Omental fat pad (tissue), 4 donors: ENCODE measurements around the gene C1QBP. TPM values are rescaled to one million over a fixed set of nuclear protein-coding genes. Genes with fewer than 3 reads are reported as not detected.
A peak's percentile ranks its signal among the peaks of the same experiment; 100 is the strongest.

Experiments used
- ATAC-seq: fragments of 150-250 bp; one replicate; pipeline ENCODE4 v1.9.1; 2016; ENCODE audit warnings: mild to moderate bottlenecking, moderate library complexity; ENCODE audit not compliant: low FRiP score
- DNase-seq: peaks from one replicate; pipeline ENCODE4 v3.0.0-alpha.2; 2019; ENCODE audit warnings: low spot score
- total RNA-seq, 4 donors: library from RNA; depleted of rRNA; stranded (reverse); fragments of >200 nt; gene quantifications; one replicate each; pipeline ENCODE4 v1.1.0, GENCODE V29; 2016
- TF ChIP-seq, protein P1 (sequence below), 3 donors: fragments of 450-650 bp; IDR thresholded peaks; one replicate each; pipeline ENCODE4 v1.5.1; 2016 to 2017; ENCODE audit warnings: antibody characterized with exemption in 3 of 3, mild to moderate bottlenecking in 3 of 3, moderate library complexity in 2 of 3

Gene C1QBP
- total RNA-seq, 4 donors from 2014 or later: 89.8 to 149 (median 102) TPM

DNA sequence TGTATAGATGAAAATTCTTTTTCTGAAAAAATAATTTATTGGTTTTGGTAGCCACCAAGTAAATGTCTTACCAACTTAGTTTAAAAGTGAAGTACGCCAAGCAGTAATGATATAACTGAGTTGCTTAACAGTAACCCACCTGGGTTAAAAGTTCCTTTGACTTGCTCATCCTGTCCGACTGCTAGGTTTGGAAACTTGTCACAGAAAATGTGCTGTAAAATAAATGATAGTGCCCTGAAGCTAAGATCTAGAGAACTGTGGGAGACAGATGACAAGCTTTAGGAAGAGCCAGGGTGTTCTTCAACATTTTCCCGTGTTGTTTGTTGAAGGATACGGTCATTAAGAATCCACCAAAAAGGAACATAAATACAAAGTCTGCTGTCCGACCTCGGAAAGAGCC, 42.0 kb upstream of the C1QBP start:
- ATAC-seq (no peak), DNase-seq (no peak)
- TF ChIP-seq, protein P1, sequence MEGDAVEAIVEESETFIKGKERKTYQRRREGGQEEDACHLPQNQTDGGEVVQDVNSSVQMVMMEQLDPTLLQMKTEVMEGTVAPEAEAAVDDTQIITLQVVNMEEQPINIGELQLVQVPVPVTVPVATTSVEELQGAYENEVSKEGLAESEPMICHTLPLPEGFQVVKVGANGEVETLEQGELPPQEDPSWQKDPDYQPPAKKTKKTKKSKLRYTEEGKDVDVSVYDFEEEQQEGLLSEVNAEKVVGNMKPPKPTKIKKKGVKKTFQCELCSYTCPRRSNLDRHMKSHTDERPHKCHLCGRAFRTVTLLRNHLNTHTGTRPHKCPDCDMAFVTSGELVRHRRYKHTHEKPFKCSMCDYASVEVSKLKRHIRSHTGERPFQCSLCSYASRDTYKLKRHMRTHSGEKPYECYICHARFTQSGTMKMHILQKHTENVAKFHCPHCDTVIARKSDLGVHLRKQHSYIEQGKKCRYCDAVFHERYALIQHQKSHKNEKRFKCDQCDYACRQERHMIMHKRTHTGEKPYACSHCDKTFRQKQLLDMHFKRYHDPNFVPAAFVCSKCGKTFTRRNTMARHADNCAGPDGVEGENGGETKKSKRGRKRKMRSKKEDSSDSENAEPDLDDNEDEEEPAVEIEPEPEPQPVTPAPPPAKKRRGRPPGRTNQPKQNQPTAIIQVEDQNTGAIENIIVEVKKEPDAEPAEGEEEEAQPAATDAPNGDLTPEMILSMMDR (IDR thresholded peaks at IDR 0.05): no peak

DNA sequence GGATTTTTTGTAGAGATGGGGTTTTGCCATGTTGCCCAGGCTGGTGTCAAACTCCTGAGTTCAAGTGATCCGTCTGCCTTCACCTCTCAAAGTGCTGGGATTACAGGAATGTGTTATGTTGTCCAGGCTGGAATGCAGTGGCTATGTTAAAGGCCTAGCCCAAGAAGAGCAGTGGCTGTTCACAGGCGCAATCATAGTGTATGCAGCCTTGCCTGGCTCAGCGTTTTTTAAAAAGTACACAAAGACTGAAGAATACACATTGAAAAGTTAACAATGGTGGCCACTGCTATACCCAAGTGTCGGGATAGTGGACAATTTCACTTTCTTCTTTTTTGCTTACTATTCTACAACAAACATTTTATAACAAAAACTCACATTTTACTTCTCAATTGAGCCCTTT, 40.0 kb upstream of the C1QBP start:
- no peak for DNase-seq
- TF ChIP-seq, protein P1 (IDR thresholded peaks at IDR 0.05): no peak
- ATAC-seq: no peak

DNA sequence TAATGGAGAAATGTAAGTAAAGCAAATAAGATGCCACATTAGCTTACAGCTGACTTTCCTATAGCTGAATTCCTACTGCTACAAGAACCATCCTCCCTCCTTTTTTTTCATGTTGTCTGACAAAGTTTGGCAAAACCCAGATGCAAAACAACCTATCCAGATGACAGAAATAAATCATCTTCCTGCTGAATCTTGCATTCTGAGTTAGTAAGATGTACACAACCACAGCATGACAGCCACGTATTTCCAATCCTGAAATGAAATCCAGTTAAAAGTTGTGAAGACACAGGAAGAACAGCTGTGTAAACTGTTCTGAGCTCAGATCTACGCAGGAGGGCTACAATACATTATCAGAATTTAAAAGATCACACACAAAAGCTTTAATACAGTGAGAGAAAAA, 35.0 kb upstream of the C1QBP start:
- ATAC-seq: no peak
- DNase-seq: no peak
- TF ChIP-seq, protein P1 (IDR thresholded peaks at IDR 0.05): no peak

DNA sequence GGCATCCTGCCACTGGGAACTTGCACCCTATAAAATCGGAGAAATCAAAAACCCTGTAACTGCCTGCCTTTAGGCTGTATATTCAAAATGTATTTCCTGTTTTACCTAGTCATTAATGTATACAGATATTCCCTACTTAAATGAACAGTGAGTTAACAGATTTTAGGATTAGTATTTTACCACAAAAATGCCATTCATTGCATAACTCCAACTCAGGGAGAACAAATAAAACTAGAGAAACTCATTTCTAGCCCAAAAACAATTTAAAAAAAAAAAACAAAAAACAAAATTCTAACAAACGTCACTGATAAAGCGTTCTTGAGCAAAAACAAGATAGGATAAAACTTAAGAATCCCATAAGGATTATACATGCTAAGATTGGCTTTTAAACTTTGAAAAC, 33.6 kb upstream of the C1QBP start:
- ATAC-seq (no peak), DNase-seq (no peak)

DNA sequence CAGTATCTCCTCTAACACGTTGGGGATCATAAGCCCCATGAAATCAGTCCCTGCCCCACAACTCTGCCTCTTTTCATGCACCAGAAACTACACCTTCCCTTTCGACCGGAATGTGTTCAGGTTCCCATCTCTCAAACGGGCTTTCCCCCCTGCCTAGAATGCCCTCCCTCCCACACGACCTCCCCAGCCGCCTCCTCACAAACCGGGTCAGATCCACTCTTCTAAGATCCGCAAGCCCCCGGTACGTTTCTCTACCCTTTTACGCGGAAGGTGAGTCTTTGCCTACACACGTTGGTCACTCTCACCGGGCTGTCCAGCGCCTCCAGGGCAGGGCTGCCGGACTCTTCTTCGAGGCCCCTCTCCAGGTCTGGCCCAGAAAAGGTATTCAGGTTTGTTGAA, 29.1 kb upstream of the C1QBP start:
- TF ChIP-seq, protein P1 (IDR thresholded peaks at IDR 0.05): no peak
- ATAC-seq: peak; percentile 35
- DNase-seq: no peak

More for the DNA sequence above, 33.6 kb upstream of the C1QBP start:
- TF ChIP-seq, protein P1 (IDR thresholded peaks at IDR 0.05): no peak

DNA sequence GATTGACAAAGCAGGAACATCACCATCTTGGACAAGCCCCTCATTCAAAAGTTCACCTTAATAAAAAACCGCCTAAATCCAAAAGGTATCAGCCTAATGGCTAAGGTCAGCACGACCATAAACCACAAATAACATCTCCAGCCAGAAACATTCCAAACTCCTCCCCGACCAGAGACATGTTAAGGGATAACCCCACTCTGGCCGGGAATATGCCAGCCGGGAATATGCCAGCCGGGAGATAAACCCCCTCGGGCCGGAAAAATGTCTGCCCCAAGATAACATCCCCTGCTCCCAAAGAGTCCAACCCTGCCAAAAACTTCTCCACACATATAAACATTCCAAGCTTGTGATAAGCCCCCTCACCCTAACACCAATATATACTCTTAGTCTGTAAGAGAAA, 28.5 kb upstream of the C1QBP start:
- ATAC-seq (no peak), DNase-seq (no peak)
- TF ChIP-seq, protein P1 (IDR thresholded peaks at IDR 0.05): no peak

DNA sequence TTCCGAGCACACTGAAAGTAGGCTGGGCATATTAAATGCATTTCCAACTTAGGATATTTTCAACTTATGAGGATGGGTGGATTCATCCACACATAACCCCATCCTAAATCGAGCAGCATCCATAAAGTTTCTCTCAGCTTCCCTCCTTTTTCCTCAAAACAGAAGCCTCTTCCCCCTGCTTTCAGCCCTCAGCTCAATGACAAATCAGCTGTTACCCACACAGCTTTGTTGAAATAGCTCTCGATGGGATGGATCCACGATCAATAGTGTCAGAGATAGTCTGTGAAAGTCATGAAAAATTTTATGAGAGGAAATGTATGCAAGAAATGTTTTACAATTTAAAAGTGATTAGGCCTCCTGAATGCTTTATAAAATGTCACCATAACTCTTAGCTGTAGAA, 27.3 kb upstream of the C1QBP start:
- no peak for ATAC-seq
- no peak for DNase-seq
- TF ChIP-seq, protein P1 (IDR thresholded peaks at IDR 0.05): no peak
